Measurements from ENCODE around the gene BPIFB3.

The BPIFB3 gene

GRCh38 chr20:33022289-33022688 lies 31.4 kb upstream of the BPIFB3 start:
- no peak for DNase-seq
- TF ChIP-seq POLR2A (IDR thresholded peaks at IDR 0.05; ENCODE audit: low read length) = no peak
- no peak for TF ChIP-seq GATA1 (IDR thresholded peaks at IDR 0.05; ENCODE audit: low read depth, low read length)

DNA sequence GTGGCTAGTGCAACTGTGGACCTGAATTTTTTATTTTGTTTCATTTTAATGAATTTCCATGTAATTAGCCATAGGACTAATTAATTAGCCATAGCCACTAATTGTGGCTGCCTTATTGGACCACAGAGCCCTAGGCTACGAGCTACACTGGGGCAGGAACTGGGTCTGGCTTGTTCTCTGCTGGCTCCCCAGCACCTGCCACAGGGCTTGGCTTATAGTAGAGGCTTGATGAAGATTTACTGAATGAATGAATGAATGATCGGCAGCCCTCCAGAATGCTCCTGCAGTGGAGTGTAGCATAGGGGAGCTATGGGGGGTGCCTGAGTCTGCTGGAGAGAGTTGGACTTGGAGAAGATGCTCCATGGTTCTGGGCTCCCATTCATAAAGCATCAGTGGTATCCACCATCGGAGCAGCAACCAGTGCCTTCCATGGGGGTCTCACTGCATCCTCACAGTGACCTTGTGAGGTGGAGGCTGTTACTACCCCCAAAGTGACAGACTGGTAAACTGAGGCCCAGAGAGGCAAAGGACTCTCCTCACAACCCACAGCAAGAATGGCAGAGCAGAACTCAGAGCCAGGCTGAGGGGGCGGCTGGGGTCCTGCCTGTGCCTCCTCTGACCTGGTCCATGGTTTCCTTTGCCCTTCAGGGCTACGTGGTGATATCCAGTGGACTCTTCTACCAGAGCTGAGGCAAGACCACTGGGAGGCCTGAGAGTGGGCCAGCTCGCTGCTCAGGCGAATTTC lies 30.8 kb upstream of the BPIFB3 start:
- DNase-seq = no peak
- TF ChIP-seq GATA1 (IDR thresholded peaks at IDR 0.05; ENCODE audit: low read depth, low read length) = no peak
- no peak for TF ChIP-seq POLR2A (IDR thresholded peaks at IDR 0.05; ENCODE audit: low read length)

DNA sequence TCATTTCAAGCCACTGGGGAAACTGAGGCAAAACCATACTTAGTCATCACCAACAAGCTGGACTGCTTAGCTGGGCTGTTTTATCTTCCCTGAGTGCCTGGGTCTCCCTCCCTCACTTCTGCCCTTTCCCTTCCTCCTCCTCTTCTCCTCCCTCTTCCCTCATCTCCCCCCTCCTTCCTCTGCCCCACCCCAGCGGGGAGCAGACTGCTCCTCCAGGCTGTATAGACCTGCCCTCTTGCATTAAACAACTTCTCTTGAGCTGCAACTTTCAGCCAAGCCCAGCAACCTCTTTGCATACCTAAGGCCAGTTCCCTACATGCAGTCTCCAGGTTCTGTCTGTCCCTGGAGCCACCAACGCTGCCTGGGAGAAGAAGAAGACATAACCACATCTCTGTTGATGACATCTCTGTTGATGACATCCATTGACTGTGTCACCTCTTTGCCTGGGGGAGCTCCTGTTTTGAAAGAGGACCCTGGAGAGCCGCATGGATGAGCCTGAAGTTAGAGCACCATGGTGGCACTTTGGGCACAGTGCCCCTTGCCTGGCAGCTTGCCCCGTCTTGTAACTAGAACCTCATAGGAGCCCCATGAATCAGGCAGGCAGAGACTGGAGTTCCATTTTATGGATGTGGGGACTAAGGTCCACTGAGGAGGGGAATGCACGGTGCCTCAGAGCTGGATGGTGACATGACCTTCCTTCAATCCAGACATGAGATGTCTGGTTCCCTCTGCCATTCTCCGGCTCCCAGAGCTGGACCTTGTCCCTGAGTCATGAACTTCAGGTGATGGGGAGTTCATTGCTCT lies 30.1 kb upstream of the BPIFB3 start:
- TF ChIP-seq GATA1 (IDR thresholded peaks at IDR 0.05; ENCODE audit: low read depth, low read length) = no peak
- no peak for TF ChIP-seq POLR2A (IDR thresholded peaks at IDR 0.05; ENCODE audit: low read length)
- DNase-seq = no peak

- TF ChIP-seq POLR2A (IDR thresholded peaks at IDR 0.05; ENCODE audit: low read length) = no peak
- TF ChIP-seq GATA1 (IDR thresholded peaks at IDR 0.05; ENCODE audit: low read depth, low read length) = no peak
- no peak for DNase-seq
Measured at GRCh38 chr20:33024243-33024560, 29.5 kb upstream of the BPIFB3 start.

- no peak for DNase-seq
- TF ChIP-seq GATA1 (IDR thresholded peaks at IDR 0.05; ENCODE audit: low read depth, low read length) = no peak
Measured at GRCh38 chr20:33024609-33025317, 28.9 kb upstream of the BPIFB3 start.

DNA sequence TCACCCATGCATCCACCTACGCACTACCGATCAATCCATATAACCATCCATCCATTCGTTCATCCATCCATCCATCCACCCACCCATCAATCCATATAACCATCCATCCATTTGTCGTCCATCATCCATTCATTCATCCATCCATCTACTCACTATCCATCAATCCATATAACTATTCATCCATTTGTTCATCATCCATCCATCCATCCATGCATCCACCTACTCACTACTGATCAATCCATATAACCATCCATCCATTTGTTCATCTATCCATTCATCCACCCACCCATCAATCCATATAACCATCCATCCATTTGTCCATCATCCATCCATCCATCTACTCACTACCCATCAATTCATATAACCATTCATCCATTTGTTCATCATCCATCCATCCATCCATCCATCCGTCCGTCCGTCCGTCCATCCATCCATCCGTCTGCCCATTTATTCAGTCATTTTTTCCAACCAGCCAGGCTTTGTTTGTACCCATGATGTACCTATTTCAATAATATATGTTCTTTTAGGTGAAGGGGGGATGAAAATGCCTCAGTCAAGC lies 28.3 kb upstream of the BPIFB3 start:
- DNase-seq = no peak
- no peak for TF ChIP-seq POLR2A (IDR thresholded peaks at IDR 0.05; ENCODE audit: low read length)
- no peak for TF ChIP-seq GATA1 (IDR thresholded peaks at IDR 0.05; ENCODE audit: low read depth, low read length)

DNA sequence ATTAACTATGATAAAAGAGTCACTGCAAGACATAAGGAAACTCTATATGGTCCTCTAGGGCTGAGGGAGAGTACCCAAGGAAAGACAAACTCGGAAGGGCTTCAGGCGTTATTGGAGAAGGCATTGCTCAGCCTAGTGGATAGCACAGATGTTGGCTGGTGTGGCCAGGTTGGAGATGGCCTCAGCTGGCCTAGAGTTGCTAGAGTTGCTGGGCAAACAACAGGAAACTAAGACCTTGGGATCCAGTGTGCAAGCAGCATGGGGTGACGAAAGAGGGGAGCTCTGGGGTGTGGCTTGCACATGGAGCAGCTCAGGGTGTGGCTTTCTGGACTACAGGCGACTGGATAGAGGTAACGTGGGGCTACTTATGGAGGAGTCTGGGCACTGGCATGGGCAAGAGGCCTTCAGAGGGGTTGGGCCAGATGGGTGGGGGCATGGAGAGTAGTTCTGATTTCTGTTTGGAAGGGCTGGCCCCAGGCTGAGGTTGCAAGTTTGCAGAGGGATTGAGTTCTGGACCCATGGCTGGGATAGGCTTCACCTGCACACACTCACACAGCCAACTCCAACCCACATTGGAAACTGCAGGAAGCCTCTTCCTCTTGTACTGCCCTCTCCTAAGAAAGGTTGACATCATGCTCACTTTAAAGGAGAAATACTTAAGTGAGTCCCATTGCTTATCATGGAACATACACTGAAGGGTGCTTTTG lies 27.5 kb upstream of the BPIFB3 start:
- TF ChIP-seq GATA1 (IDR thresholded peaks at IDR 0.05; ENCODE audit: low read depth, low read length) = no peak
- no peak for TF ChIP-seq POLR2A (IDR thresholded peaks at IDR 0.05; ENCODE audit: low read length)
- DNase-seq = no peak

DNA sequence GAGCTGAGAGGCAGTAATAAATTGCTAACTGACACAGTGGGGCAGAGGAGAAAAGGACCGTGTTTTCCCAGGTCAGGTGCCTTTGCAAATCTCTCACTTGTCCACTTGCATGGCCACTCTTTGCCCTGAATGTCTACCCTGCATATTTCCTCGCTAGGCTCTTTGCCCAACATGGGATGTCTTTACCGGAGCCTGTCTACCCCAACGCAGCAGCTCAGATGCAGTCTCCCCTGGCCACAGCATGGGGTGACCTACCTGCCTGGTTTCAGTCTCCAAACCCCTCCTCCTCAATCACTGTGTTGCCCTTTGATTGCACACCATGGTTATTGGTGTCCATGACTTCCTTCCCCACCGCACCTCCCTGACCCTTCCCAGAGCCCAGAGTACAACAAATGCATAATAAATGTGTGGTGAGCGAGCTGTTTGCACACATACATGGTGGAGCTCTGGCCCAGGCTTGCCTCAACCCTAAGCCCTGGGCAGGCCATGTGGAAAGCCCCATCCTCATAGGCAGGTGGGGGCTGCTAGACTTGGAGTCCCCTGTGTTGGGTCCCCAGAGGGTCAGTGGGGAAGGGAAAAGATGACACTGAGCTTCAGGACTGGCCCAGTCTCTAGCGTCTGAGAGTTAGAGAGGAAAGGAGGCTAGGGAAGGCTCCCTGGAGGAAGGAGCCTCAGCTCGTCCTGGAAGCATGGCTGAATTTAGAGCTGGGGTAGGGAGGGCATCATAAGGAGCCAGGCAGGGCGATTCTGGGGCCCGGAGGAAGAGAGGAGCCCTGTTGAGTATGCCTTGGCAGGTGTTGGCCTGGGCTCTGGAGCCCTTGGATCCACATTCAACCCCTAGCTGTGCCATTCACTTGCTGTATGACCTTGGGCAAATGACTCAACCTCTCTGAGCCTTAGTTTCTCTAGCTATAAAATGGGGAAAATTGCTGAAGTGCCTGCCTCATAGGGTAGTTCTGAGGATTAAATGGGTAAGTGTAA lies 26.6 kb upstream of the BPIFB3 start:
- no peak for DNase-seq
- no peak for TF ChIP-seq GATA1 (IDR thresholded peaks at IDR 0.05; ENCODE audit: low read depth, low read length)
- no peak for TF ChIP-seq POLR2A (IDR thresholded peaks at IDR 0.05; ENCODE audit: low read length)

DNA sequence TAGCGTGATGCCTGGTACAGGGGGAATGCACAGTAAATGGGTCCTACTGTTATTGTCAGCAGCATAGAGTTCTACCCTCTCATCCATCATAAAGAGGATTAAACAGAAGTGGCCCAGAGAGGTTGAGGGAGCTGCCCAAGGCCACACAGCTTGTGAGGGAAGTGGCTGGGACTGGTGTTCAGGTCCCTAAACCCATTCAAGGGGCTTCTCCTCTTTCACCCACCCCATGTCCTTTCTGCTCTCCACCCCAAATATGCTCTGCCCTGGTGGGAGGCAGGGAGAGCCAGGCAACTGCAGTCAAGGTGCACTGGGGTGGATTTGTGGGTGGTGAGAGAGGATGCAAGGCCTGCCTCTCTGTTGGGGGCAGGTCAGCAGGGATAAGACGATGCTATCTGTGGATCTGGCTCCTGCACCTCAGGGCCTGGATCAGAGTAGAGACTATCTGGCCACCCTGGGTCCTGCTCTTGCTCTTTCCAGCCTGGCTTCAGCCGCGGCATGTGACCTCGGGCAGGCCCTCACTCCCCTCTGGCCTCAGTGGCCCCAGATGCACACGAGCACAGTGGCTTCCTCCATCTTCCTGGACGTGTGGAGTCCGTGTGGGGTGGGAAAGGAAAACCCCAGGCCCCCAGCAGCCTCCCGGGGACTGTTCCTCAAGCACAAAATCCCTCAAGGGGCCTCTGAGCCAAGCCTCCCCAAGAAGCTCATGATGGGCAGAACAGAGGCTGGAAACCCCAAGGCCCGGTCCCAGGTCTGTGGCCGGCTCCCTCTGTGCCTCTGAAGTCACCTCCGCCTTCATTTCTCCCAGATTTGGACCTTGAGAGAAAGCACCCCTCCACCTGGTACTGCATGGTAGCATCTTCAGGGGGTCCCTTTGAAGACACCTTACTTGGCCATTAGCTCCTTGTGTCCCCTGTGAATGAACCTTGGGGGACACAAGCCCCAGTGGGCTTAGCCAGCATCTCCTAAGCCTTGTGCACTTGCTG lies 25.6 kb upstream of the BPIFB3 start:
- TF ChIP-seq GATA1 (IDR thresholded peaks at IDR 0.05; ENCODE audit: low read depth, low read length) = no peak
- no peak for TF ChIP-seq POLR2A (IDR thresholded peaks at IDR 0.05; ENCODE audit: low read length)
- DNase-seq = no peak

DNA sequence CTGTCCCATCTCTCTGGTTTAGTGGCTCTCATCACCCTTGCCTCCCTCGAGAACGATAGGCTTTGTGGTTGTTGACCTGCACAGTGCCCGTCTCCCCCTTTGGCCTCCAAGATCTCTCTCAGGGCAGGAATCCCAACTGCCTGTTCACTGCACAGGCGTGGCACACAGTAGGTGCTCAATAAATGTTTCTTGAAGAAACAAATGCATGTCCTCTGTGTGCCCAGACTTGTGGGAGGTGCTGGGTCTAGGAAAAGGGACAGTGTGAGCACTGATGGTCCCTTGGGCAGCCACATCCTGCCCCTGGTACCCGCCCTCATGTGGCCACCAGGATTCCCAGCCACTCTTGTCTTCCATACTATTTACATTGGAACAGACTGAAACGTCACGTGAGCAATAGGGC lies 24.8 kb upstream of the BPIFB3 start:
- no peak for TF ChIP-seq GATA1 (IDR thresholded peaks at IDR 0.05; ENCODE audit: low read depth, low read length)
- TF ChIP-seq POLR2A (IDR thresholded peaks at IDR 0.05; ENCODE audit: low read length) = no peak
- no peak for DNase-seq

DNA sequence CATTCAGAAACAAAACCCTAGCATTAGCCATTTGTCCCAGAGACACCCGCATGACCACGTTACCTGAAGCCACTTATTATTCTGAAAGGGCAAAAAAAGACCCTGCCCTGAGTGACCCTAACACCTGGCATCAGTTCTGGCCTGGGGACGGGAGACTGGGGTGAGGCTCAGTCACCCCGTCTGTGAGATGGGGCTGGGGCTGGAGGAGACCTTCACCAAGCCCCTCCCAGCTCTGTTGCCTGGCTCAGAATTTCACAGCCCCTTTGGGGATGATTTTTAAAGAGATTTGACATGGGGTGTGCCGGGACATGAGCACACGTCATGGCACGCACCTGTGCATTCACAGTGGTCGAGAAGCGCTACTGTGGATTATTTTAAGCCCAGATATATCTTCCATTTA lies 23.6 kb upstream of the BPIFB3 start:
- TF ChIP-seq POLR2A (IDR thresholded peaks at IDR 0.05; ENCODE audit: low read length) = no peak
- TF ChIP-seq GATA1 (IDR thresholded peaks at IDR 0.05; ENCODE audit: low read depth, low read length) = no peak
- no peak for DNase-seq

DNA sequence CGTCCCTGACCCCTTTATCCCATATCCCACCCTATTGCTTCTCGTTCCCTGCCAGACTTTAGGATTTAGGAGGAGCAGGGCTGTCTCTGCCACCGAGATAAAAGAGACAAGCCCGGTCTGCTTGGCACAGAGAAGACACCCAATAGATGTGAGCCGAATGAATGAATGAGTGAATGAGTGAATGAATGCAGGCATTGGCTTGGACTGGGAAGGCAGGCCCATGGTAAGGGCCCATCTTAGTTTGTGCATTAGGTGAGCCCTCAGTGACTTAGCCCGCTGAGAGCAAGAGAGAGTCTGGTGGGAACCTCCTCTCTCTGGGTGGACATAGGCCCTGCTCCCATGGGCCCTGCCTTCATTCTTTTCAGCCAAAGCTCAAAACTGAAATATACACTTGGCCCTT lies 23.1 kb upstream of the BPIFB3 start:
- no peak for DNase-seq
- TF ChIP-seq GATA1 (IDR thresholded peaks at IDR 0.05; ENCODE audit: low read depth, low read length) (no peak), POLR2A (IDR thresholded peaks at IDR 0.05; ENCODE audit: low read length) (no peak)
